GM19463 (cell line): ENCODE data around the gene OR2F2.

Experiments used
- ATAC-seq: cut with Tn5 transposase; IDR thresholded peaks from one replicate; pipeline ENCODE4 v1.9.1; 2021; ENCODE audit warnings: mild to moderate bottlenecking, moderate library complexity; ENCODE audit not compliant: unreplicated experiment

OR2F2 gene

DNA sequence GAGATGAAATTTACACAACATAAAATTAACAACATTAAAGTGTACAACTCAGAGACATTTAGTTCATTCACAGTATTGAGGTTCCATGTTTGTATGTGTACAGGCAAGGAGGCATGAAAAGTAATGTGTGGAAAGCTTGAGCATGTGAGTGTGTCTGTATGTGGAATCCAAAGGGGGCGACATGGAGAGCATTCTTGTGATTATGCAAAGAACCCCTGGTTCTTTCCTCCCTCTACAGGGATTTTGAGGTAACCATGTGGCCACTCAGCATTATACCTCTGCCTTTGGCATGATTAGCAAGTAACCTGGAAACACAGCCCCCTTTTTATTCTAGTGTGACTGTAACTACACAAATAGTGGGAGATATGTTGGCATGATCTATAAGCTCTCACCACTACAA, 40.6 kb downstream of the OR2F2 start:
- ATAC-seq = no peak

DNA sequence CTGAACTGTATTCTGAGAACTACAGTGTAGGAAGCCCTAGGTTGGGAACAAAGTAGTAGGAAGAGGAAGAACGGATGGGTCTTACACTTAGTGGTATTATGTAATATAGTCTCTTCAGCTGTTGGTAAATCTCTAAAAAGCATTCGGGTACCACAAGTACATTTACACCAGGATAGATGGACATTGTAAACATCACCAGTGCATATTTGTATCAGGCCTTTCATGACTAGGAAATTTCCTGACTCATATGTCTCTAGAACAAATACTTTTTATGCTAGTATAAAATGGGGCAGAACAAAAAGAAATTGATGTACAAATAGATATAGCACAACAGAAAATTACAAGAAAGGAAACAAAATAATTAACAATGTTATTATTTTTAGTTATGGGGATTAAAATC, 43.6 kb downstream of the OR2F2 start:
- no peak for ATAC-seq

DNA sequence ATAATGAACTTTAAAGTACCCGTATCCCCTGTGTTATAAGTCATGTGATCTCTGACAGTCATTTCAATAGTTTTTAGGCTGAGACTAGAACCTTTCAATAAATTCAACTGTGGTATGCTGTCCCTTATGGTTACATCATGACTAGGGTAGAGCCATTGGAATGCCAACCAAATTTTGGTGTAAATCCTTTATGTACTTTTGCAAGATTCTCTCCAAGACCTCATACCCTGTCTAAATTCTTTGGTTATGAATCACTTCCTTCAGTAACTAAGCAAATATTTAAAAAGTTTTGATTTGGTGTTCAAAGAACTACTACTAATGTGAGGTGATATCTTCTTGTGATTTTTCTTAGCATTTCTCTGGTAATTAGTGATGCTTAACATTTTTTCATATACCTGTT, 44.3 kb downstream of the OR2F2 start:
- ATAC-seq = no peak

DNA sequence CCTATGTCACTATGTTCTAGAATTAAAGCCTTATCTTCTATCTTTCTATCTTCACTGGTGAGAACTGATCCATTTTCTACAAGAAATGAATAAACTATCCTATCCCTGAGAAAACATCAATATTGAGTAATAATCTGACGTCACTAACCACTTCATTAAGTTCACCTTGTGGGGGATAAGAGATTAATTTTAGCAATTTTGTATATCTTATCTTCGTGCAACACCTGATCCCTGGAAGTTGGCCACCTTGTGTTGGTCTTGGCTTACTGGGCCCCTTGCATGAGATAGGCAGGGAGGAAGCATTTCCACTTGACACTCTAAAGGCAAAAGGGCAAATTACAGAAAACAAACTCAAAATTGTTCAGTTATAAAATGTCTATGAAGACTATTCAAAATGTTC, 45.0 kb downstream of the OR2F2 start:
- no peak for ATAC-seq

DNA sequence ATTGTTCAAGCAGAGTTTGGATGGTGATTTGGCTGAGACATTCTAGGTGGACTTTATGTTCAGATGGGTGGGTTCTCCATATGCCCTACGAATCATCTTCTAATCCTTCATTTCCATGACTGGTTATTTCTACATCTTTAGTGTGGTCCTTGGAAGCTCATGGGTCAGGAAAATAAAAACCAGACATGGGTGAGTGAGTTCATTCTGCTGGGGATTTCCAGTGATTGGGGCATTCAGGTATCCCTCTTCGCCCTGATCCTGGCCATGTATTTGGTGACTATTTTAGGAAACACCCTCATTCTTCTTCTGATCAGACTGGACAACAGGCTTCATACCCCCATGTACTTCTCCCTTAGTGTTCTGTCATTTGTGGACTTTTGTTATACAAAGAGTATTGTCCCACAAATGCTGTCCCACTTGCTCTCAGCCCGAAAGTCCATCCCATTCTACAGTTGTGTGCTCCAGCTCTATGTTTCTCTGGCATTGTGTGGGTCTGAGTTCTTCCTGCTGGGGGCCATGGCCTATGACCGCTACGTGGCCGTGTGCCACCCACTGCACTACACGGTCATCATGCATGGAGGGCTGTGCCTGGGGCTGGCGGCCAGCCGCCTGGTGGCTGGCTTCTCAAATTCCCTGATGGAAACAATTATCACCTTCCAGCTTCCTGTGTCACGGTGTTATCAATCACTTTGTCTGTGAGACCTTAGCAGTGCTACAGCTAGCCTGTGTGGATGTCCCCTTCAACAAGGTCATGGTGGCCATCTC, 45.9 kb downstream of the OR2F2 start:
- no peak for ATAC-seq

DNA sequence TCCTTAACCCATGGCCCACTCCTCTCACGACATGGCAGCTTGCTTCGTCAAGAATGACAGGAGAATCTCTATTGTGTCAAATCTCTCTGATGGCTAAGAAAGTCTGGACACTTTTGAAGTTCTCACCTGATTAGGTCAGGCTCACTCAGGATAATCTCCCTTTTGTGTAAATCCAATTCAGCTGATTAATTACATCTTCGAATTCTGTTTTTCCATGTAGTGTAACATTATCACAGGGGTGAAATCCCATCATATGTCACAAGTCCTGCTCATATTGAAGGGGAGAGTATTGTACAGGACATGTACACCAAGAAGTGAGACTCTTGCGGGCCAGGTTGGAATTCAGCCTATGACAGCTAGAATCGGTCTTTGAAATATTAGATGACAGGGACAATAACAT, 48.9 kb downstream of the OR2F2 start:
- no peak for ATAC-seq
